ENCODE measurements around the gene C5orf58.

Gene C5orf58

GRCh38 chr5:170280011-170280493, 47.3 kb downstream of the C5orf58 start:
- no peak for DNase-seq (ENCODE audit: low read depth, low spot score)

DNA sequence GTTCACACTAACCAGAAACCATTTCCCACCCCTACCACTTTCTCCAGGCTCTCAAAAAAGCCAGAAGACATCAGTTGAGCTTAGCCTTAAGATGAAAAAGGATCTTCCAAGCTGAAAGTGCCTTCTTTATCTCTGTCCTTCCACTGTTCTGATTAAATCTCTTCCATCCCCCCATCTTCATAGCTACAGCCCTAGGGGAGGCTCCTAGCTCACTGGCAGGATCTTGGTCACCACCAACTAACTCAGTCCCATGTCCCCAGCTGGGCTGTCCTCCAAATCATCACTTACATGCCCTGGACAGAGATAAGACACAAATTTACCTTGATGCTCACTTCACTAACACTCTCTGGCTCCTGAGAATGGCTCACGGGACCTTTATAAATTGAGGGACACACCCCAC, 50.5 kb downstream of the C5orf58 start:
- no peak for DNase-seq (ENCODE audit: low read depth, low spot score)

DNA sequence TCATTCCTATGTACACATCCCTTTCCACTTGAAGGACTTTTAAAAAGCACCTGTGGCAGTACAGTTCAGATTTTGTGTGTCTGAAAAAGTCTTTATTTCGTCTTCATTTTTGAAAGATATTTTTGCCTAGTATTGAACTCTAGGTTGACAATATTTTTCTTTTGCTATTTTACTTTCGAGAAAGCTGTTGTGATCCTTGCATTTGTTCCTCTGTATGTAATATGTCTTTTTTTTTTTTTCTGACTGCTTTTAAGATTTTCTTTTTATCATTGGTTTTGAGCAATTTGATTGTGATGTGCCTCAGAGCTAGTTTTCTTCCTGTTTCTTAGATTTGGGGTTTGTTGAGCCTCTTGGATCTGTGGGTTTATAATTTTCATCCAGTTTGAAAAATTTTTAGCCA, 51.4 kb downstream of the C5orf58 start:
- DNase-seq (ENCODE audit: low read depth, low spot score) = no peak

- no peak for DNase-seq (ENCODE audit: low read depth, low spot score)
Measured at GRCh38 chr5:170285181-170285580, 52.4 kb downstream of the C5orf58 start.

- no peak for DNase-seq (ENCODE audit: low read depth, low spot score)
Measured at GRCh38 chr5:170286386-170286925, 53.7 kb downstream of the C5orf58 start.

- peak; percentile 75 for DNase-seq (ENCODE audit: low read depth, low spot score)
Measured at GRCh38 chr5:170287532-170287931, 54.7 kb downstream of the C5orf58 start.

GRCh38 chr5:170288151-170288550, 55.4 kb downstream of the C5orf58 start:
- no peak for DNase-seq (ENCODE audit: low read depth, low spot score)

- DNase-seq (ENCODE audit: low read depth, low spot score) = no peak
Measured at GRCh38 chr5:170288551-170288950, 55.8 kb downstream of the C5orf58 start.

GRCh38 chr5:170289121-170289520, 56.3 kb downstream of the C5orf58 start:
- DNase-seq (ENCODE audit: low read depth, low spot score) = no peak

DNA sequence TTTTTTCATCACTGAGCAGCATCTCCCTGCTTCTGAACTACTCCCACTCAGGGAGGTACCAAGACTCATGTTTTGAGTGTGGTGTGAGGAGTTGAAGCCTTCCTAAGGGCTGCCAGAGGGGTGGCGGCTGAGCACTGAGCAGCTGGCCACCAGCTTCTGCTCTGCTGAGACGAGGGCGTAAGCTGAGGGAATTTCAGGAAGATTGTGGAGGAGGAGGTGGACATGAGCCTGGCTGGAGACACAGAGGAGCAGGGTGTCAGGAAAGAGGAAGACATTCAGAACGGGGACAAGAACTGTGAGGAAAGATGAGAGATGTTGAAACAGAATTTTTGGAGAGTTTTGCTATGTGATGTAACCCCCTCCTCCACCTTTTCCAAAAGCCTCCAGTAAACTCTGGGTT, 57.0 kb downstream of the C5orf58 start:
- no peak for DNase-seq (ENCODE audit: low read depth, low spot score)

GRCh38 chr5:170290498-170290897, 57.7 kb downstream of the C5orf58 start:
- no peak for DNase-seq (ENCODE audit: low read depth, low spot score)

DNA sequence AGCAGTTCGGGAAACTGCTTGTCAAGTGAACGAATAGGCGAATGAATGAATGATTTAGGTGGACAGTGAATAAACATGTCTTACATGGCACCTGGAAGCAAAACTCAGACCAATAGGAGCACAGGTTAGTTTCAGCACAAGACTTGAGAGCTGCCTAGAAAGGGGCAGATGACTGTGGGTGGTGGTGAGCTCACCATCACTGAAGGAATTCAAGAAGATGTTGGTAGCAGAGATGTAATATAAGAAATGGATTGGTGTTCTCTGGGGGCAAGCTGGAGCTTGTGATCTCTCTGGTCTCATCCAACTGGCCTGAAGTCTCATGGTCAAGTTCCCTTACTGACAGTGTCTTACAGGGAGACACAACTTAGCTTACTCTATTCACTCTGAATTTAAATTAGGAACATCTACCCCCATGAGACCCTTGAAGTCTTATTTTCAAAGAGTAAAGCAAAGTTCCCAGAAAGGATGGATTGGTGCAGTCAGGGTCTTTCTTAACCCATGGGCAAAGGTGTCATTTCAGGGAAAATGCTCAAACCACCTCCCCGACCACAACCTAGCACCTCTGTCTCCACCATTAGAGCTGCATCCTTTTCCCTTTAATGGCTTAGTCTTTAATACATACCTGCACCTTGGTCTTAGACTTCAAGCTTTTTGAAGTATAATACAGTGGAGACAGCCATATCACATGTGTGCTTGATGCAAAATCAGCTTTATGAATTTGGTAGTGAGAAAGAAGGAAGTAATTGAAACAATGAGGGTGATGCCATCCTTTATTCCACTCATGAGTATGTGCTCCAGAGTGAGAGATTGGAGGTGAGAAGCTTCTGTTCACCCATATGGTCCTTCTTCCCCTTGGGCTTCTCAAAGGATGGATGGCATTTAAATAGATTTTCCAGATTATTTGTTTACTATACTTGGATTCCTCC, 59.7 kb downstream of the C5orf58 start:
- no peak for DNase-seq (ENCODE audit: low read depth, low spot score)

- DNase-seq (ENCODE audit: low read depth, low spot score) = no peak
Measured at GRCh38 chr5:170293273-170293672, 60.5 kb downstream of the C5orf58 start.

GRCh38 chr5:170294057-170294456, 61.3 kb downstream of the C5orf58 start:
- DNase-seq (ENCODE audit: low read depth, low spot score) = no peak

DNA sequence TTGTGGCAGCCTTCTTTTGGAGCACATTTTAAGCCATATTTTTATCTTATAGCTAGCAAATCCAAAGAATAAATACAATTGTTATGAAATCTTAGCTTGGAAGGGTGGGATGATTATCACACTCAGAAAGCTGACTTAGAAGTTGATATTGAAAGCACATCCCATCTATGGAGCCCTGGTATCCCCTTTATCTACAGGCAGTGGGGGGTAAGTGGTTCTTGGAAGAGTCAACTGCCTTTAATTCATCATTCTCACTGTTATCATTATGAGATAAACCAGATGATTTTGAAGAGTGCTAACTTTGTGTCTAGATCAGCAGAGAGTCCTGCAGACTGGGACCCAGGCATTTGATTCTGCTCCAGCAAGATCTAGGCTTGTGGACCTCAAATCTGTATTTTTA, 61.8 kb downstream of the C5orf58 start:
- DNase-seq (ENCODE audit: low read depth, low spot score) = no peak
